Left ventricle myocardium inferior (tissue), 1 donor: ENCODE data around the gene SEMA3B. TPM values are rescaled to one million over a fixed set of nuclear protein-coding genes. Genes with fewer than 3 reads are reported as not detected.
A peak's percentile ranks its signal among the peaks of the same experiment; 100 is the strongest.

ENCODE experiments used
- DNase-seq: peaks from one replicate; pipeline ENCODE4 v3.0.0-alpha.2; 2020
- H3K27ac ChIP-seq: fragments of 200-600 bp; replicated peaks from 2 replicates; pipeline ENCODE4 v1.8.0; 2021
- H3K27me3 ChIP-seq: fragments of 200-600 bp; 2 replicates; pipeline ENCODE4 v1.8.0; 2021; ENCODE audit warnings: low read depth
- H3K36me3 ChIP-seq: fragments of 200-600 bp; 2 replicates; pipeline ENCODE4 v1.8.0; 2021
- H3K4me1 ChIP-seq: fragments of 200-600 bp; 2 replicates; pipeline ENCODE4 v1.8.0; 2021
- H3K4me3 ChIP-seq: fragments of 200-600 bp; 2 replicates; pipeline ENCODE4 v1.8.0; 2021; ENCODE audit warnings: mild to moderate bottlenecking, moderate library complexity
- H3K9me3 ChIP-seq: fragments of 200-600 bp; replicated peaks from 2 replicates; pipeline ENCODE4 v1.8.0; 2021
- intact Hi-C: fragments of 100-400 bp; cut with micrococcal nuclease; formaldehyde crosslinking; loops from one replicate; pipeline ENCODE4 v1.11.0; 2022
- total RNA-seq: library from RNA; stranded (reverse); fragmentation: NEBNext Ultra II Directional; extraction: Animal tissue kit (Norgen Biotek cat#: 25700); gene quantifications from one replicate; pipeline ENCODE4 v1.2.1, GENCODE V29; 2021
- TF ChIP-seq, protein P1 (sequence below): fragments of 200-600 bp; IDR thresholded peaks from 2 replicates; pipeline ENCODE4 v1.8.0; 2021; ENCODE audit warnings: antibody characterized with exemption, mild to moderate bottlenecking, borderline replicate concordance
- donor health status: DM: no; HTN: yes; CAD: no; lungs with severe emphysema.

Gene SEMA3B
- total RNA-seq, 1 donor from 2014 or later = 23.2 TPM

- H3K4me3 ChIP-seq = no peak overlapping the region
- H3K9me3 ChIP-seq = no peaks in the 10 kb centered on the region
- H3K27ac ChIP-seq = peak overlapping the region; percentile 97
- TF ChIP-seq, protein P1, sequence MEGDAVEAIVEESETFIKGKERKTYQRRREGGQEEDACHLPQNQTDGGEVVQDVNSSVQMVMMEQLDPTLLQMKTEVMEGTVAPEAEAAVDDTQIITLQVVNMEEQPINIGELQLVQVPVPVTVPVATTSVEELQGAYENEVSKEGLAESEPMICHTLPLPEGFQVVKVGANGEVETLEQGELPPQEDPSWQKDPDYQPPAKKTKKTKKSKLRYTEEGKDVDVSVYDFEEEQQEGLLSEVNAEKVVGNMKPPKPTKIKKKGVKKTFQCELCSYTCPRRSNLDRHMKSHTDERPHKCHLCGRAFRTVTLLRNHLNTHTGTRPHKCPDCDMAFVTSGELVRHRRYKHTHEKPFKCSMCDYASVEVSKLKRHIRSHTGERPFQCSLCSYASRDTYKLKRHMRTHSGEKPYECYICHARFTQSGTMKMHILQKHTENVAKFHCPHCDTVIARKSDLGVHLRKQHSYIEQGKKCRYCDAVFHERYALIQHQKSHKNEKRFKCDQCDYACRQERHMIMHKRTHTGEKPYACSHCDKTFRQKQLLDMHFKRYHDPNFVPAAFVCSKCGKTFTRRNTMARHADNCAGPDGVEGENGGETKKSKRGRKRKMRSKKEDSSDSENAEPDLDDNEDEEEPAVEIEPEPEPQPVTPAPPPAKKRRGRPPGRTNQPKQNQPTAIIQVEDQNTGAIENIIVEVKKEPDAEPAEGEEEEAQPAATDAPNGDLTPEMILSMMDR = no peak
- peaks cover 55% of the 10 kb centered on the region for H3K4me1 ChIP-seq
- DNase-seq = peak; percentile 19
- intact Hi-C loops = no loop called here
- peaks cover 10% of the 10 kb centered on the region for H3K36me3 ChIP-seq
- no peaks in the 10 kb centered on the region for H3K27me3 ChIP-seq
Observed at GRCh38 chr3:50297384-50297775, 28.4 kb downstream of the SEMA3B start.

GRCh38 chr3:50297896-50298725 is 29.2 kb downstream of the SEMA3B start:
- Histone ChIP-seq H3K4me1 (peaks cover 56% of the 10 kb centered on the region), H3K27ac (peak overlapping the region; percentile 97), H3K4me3 (peak overlapping the region; percentile 77), H3K36me3 (peaks cover 10% of the 10 kb centered on the region), H3K9me3 (no peaks in the 10 kb centered on the region), H3K27me3 (no peaks in the 10 kb centered on the region)
- TF ChIP-seq, protein P1 = peak; percentile 21
- intact Hi-C loops = no loop called here
- DNase-seq = peak; percentile 16

GRCh38 chr3:50298836-50299637 is 30.1 kb downstream of the SEMA3B start, which contains the start of the genes HYAL3 and NAA80:
HYAL3 (minus strand) TSS chr3:50299405; CDS start chr3:50295602, 3,803 bp downstream.
NAA80 (minus strand) TSS chr3:50299405; CDS start chr3:50297463, 1,942 bp downstream.
- H3K27ac ChIP-seq = peak within 1 kb of the TSS; percentile 97
- DNase-seq = peak; percentile 99
- peak within 1 kb of the TSS; percentile 77 for H3K4me3 ChIP-seq
- no peaks in the 10 kb centered on the region for H3K9me3 ChIP-seq
- H3K27me3 ChIP-seq = no peaks in the 10 kb centered on the region
- TF ChIP-seq, protein P1 = peak; percentile 58
- intact Hi-C loops = no loop called here
- peaks cover 58% of the 10 kb centered on the region for H3K4me1 ChIP-seq
- peaks cover 10% of the 10 kb centered on the region for H3K36me3 ChIP-seq

DNA sequence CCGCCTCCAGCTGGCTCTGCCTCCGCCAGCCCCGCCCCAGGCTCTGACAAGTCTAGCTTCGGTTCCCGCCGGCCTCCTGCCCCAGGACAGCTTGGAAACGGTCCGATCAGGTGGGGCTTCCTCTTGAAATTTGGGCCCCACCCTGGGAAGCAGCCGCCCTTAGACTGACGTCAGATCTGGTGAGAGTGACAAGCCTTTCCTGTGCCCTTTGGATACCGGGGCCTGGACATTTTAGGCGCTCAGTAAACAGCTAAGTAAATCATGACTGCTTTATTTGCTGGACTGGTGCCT is 30.6 kb downstream of the SEMA3B start:
- peak overlapping the region; percentile 97 for H3K27ac ChIP-seq
- TF ChIP-seq, protein P1 = no peak
- H3K9me3 ChIP-seq = no peaks in the 10 kb centered on the region
- H3K4me1 ChIP-seq = peaks cover 58% of the 10 kb centered on the region
- peaks cover 10% of the 10 kb centered on the region for H3K36me3 ChIP-seq
- peak overlapping the region; percentile 77 for H3K4me3 ChIP-seq
- intact Hi-C loops = no loop called here
- DNase-seq = no peak
- H3K27me3 ChIP-seq = no peaks in the 10 kb centered on the region

GRCh38 chr3:50299929-50300680 is 31.2 kb downstream of the SEMA3B start:
- peaks cover 58% of the 10 kb centered on the region for H3K4me1 ChIP-seq
- peak; percentile 24 for DNase-seq

More at GRCh38 chr3:50299929-50300680, 31.2 kb downstream of the SEMA3B start:
- intact Hi-C loops = no loop called here
- H3K27ac ChIP-seq = peak overlapping the region; percentile 97
- TF ChIP-seq, protein P1 = no peak
- no peaks in the 10 kb centered on the region for H3K27me3 ChIP-seq
- H3K9me3 ChIP-seq = no peaks in the 10 kb centered on the region
- H3K4me3 ChIP-seq = peak overlapping the region; percentile 77
- peaks cover 10% of the 10 kb centered on the region for H3K36me3 ChIP-seq
